Neural cell (in vitro differentiated cells): ENCODE results near the gene BCAS1. TPM values are rescaled to one million over a fixed set of nuclear protein-coding genes. Genes with fewer than 3 reads are reported as not detected.

Source experiments
- H2AFZ ChIP-seq: fragments of 200-600, 300-800 bp; sonication (generic), shearing (Covaris generic); 2 replicates; pipeline ENCODE4 v1.6.0; 2014; ENCODE audit warnings: low read depth, mild to moderate bottlenecking, antibody characterized with exemption, low read length, moderate library complexity
- H3F3A ChIP-seq: fragments of 200-600 bp; shearing (Covaris generic); 2 replicates; pipeline ENCODE4 v1.6.1; 2016; ENCODE audit warnings: mild to moderate bottlenecking, moderate library complexity, mixed read lengths, antibody characterized with exemption, low read length; ENCODE audit not compliant: insufficient read depth, poor library complexity, severe bottlenecking
- H3K27ac ChIP-seq: fragments of 200-600, 300-800 bp; sonication (generic), shearing (Covaris generic); 2 replicates; pipeline ENCODE4 v1.5.1; 2014; ENCODE audit warnings: mild to moderate bottlenecking, low read length, moderate library complexity
- H3K27me3 ChIP-seq: fragments of 300-800, 200-600 bp; sonication (generic), shearing (Covaris generic); 2 replicates; pipeline ENCODE4 v1.6.0; 2014; ENCODE audit warnings: mild to moderate bottlenecking, low read depth, low read length, moderate library complexity; ENCODE audit not compliant: insufficient read depth
- H3K36me3 ChIP-seq: fragments of 300-800, 200-600 bp; sonication (generic), shearing (Covaris generic); 2 replicates; pipeline ENCODE4 v1.5.1; 2014; ENCODE audit warnings: mild to moderate bottlenecking, antibody characterized with exemption, low read length, moderate library complexity; ENCODE audit not compliant: insufficient read depth
- H3K4me2 ChIP-seq: fragments of 300-800, 200-600 bp; sonication (generic), shearing (Covaris generic); 2 replicates; pipeline ENCODE4 v1.6.0; 2014; ENCODE audit warnings: mild to moderate bottlenecking, low read length
- H3K4me3 ChIP-seq: fragments of 300-800, 200-600 bp; sonication (generic), shearing (Covaris generic); 2 replicates; pipeline ENCODE4 v1.5.1; 2014; ENCODE audit warnings: mild to moderate bottlenecking, low read length, moderate library complexity
- H3K79me2 ChIP-seq: fragments of 200-600 bp; shearing (Covaris generic); replicated peaks from 2 replicates; pipeline ENCODE4 v1.6.0; 2014; ENCODE audit warnings: mild to moderate bottlenecking, low read length, moderate library complexity; ENCODE audit not compliant: insufficient read depth
- H3K9ac ChIP-seq: fragments of 300-800, 200-600 bp; sonication (generic), shearing (Covaris generic); 2 replicates; pipeline ENCODE4 v1.6.1; 2016; ENCODE audit warnings: mild to moderate bottlenecking, low read length, mixed read lengths
- H3K9me2 ChIP-seq: fragments of 200-600 bp; shearing (Covaris generic); 2 replicates; pipeline ENCODE4 v1.6.1; 2016; ENCODE audit warnings: mild to moderate bottlenecking, low read length, mixed read lengths; ENCODE audit not compliant: insufficient read depth
- H3K9me3 ChIP-seq: fragments of 200-600, 300-800 bp; sonication (generic), shearing (Covaris generic); 2 replicates; pipeline ENCODE4 v1.6.1; 2016; ENCODE audit warnings: mild to moderate bottlenecking, mixed run types, low read length, moderate library complexity, mixed read lengths
- H4K20me1 ChIP-seq: fragments of 200-600 bp; shearing (Covaris generic); 2 replicates; pipeline ENCODE4 v1.6.1; 2016; ENCODE audit warnings: mild to moderate bottlenecking, mixed run types; ENCODE audit not compliant: insufficient read depth
- CTCF ChIP-seq: fragments of 450-650 bp; IDR thresholded peaks from 2 replicates; pipeline ENCODE4 v1.5.1; 2014; ENCODE audit warnings: antibody characterized with exemption, mild to moderate bottlenecking, moderate library complexity; ENCODE audit not compliant: poor library complexity, severe bottlenecking
- EP300 ChIP-seq: fragments of 450-650 bp; conservative IDR thresholded peaks from 2 replicates; pipeline ENCODE4 v1.6.1; 2014; ENCODE audit warnings: antibody characterized with exemption, mild to moderate bottlenecking, moderate library complexity; ENCODE audit not compliant: poor library complexity, severe bottlenecking
- EZH2 ChIP-seq: fragments of 200-600, 300-800 bp; shearing (Covaris generic), sonication (generic); IDR thresholded peaks from 2 replicates; pipeline ENCODE4 v1.6.1; 2014; ENCODE audit warnings: antibody characterized with exemption, low read length, borderline replicate concordance, mild to moderate bottlenecking; ENCODE audit not compliant: insufficient read depth, poor library complexity, severe bottlenecking
- MXI1 ChIP-seq: fragments of 450-650 bp; conservative IDR thresholded peaks from 2 replicates; pipeline ENCODE4 v1.6.1; 2014; ENCODE audit warnings: antibody characterized with exemption, mild to moderate bottlenecking; ENCODE audit not compliant: poor library complexity, severe bottlenecking
- POLR2AphosphoS5 ChIP-seq: IDR thresholded peaks from 2 replicates; pipeline ENCODE4 v1.6.1; 2012
- RAD21 ChIP-seq: fragments of 450-650 bp; conservative IDR thresholded peaks from 2 replicates; pipeline ENCODE4 v1.6.1; 2014; ENCODE audit warnings: antibody characterized with exemption, mild to moderate bottlenecking, moderate library complexity
- REST ChIP-seq: IDR thresholded peaks from 2 replicates; pipeline ENCODE4 v1.6.1; 2012; ENCODE audit warnings: borderline replicate concordance
- SMC3 ChIP-seq: fragments of 450-650 bp; conservative IDR thresholded peaks from 2 replicates; pipeline ENCODE4 v1.6.1; 2014; ENCODE audit warnings: antibody characterized with exemption, mild to moderate bottlenecking, moderate library complexity; ENCODE audit not compliant: poor library complexity
- TAF1 ChIP-seq: IDR thresholded peaks from 2 replicates; pipeline ENCODE4 v1.6.1; 2012; ENCODE audit warnings: low read depth
- polyA plus RNA-seq: library from polyadenylated mRNA; depleted of rRNA; stranded (reverse); fragments of >200 nt; gene quantifications from 2 replicates; pipeline ENCODE4 v1.2.3, GENCODE V29; 2014

BCAS1 gene
- polyA plus RNA-seq, 1 donor from 2014 or later, result not detected

GRCh38 chr20:54083459-54083858 lies 13.1 kb upstream of the BCAS1 start:
- Histone ChIP-seq H3K27ac (no peak overlapping the region), H3K9ac (no peak overlapping the region), H3K4me2 (no peak overlapping the region), H3K4me3 (no peak overlapping the region), H4K20me1 (no peaks in the 10 kb centered on the region), H3K27me3 (no peaks in the 10 kb centered on the region), H3K79me2 (no peaks in the 10 kb centered on the region), H2AFZ (no peak overlapping the region), H3K36me3 (no peaks in the 10 kb centered on the region), H3K9me2 (no peaks in the 10 kb centered on the region), H3F3A (no peaks in the 10 kb centered on the region), H3K9me3 (no peaks in the 10 kb centered on the region)
- no peak for TF ChIP-seq REST
- no peak for TF ChIP-seq RAD21
- no peak for TF ChIP-seq EP300
- TF ChIP-seq EZH2, result no peak
- TF ChIP-seq TAF1, result no peak
- no peak for TF ChIP-seq SMC3
- no peak for TF ChIP-seq POLR2AphosphoS5
- TF ChIP-seq MXI1, result no peak
- no peak for TF ChIP-seq CTCF

- no peak overlapping the region for H3K4me2 ChIP-seq
- no peaks in the 10 kb centered on the region for H4K20me1 ChIP-seq
- no peak overlapping the region for H3K27ac ChIP-seq
- no peak for TF ChIP-seq EP300
- no peak for TF ChIP-seq RAD21
- no peak for TF ChIP-seq REST
- TF ChIP-seq MXI1, result no peak
- TF ChIP-seq TAF1, result no peak
- TF ChIP-seq CTCF, result no peak
- TF ChIP-seq EZH2, result no peak
- TF ChIP-seq SMC3, result no peak
- TF ChIP-seq POLR2AphosphoS5, result no peak
- H3K36me3 ChIP-seq, result no peaks in the 10 kb centered on the region
- H3K9ac ChIP-seq, result no peak overlapping the region
- H3K9me3 ChIP-seq, result no peaks in the 10 kb centered on the region
- no peaks in the 10 kb centered on the region for H3K9me2 ChIP-seq
- H3K79me2 ChIP-seq, result no peaks in the 10 kb centered on the region
- no peaks in the 10 kb centered on the region for H3K27me3 ChIP-seq
- H3K4me3 ChIP-seq, result no peak overlapping the region
- no peaks in the 10 kb centered on the region for H3F3A ChIP-seq
- no peak overlapping the region for H2AFZ ChIP-seq
These were observed 11.7 kb upstream of the BCAS1 start for GRCh38 chr20:54082100-54082499.
